DND-41 (cell line): ENCODE measurements around the gene RAB20.

Source experiments
- ATAC-seq: fragments of 200-7000 bp; cut with Tn5 transposase; 3 replicates; pipeline ENCODE4 v1.9.1; 2021; ENCODE audit warnings: low read depth; ENCODE audit not compliant: insufficient read depth
- DNase-seq: peaks from one replicate; pipeline ENCODE4 v3.0.0-alpha.2; 2020
- H2AFZ ChIP-seq: 2 replicates; pipeline ENCODE4 v1.6.0; 2012; ENCODE audit warnings: low read depth, low read length
- H3K27ac ChIP-seq: 2 replicates; pipeline ENCODE4 v1.5.1; 2012; ENCODE audit warnings: low read length, inconsistent platforms
- H3K27me3 ChIP-seq: fragments of 200-600 bp; sonication (generic); 2 replicates; pipeline ENCODE4 v1.6.0; 2012; ENCODE audit warnings: low read length, mild to moderate bottlenecking, inconsistent platforms; ENCODE audit not compliant: insufficient read depth, poor library complexity
- H3K36me3 ChIP-seq: 2 replicates; pipeline ENCODE4 v1.5.1; 2012; ENCODE audit warnings: low read length, inconsistent platforms; ENCODE audit not compliant: insufficient read depth
- H3K4me1 ChIP-seq: 2 replicates; pipeline ENCODE4 v1.5.1; 2012; ENCODE audit warnings: mild to moderate bottlenecking, low read length; ENCODE audit not compliant: insufficient read depth
- H3K4me2 ChIP-seq: 2 replicates; pipeline ENCODE4 v1.6.0; 2012; ENCODE audit warnings: mild to moderate bottlenecking, moderate library complexity, low read length, inconsistent platforms; ENCODE audit not compliant: insufficient read depth
- H3K4me3 ChIP-seq, 2 experiments: fragments of 200-600 bp in 1 of 2; shearing (Covaris generic) in 1 of 2; 2 replicates each; pipeline ENCODE4 v1.5.1; 2012 to 2016; ENCODE audit warnings: inconsistent platforms in 2 of 2, low read length in 2 of 2, mild to moderate bottlenecking in 2 of 2, low read depth in 1 of 2, moderate library complexity in 1 of 2
- H3K79me2 ChIP-seq: 2 replicates; pipeline ENCODE4 v1.6.0; 2012; ENCODE audit warnings: low read length, inconsistent platforms; ENCODE audit not compliant: insufficient read depth
- H3K9ac ChIP-seq: 2 replicates; pipeline ENCODE4 v1.6.0; 2012; ENCODE audit warnings: low read depth, mild to moderate bottlenecking, inconsistent platforms, low read length, moderate library complexity
- H3K9me3 ChIP-seq: 2 replicates; pipeline ENCODE4 v1.5.1; 2012; ENCODE audit warnings: low read length, moderate library complexity, mild to moderate bottlenecking, inconsistent platforms; ENCODE audit not compliant: insufficient read depth, severe bottlenecking
- H4K20me1 ChIP-seq: 2 replicates; pipeline ENCODE4 v1.6.0; 2012; ENCODE audit warnings: low read length; ENCODE audit not compliant: insufficient read depth
- EZH2 ChIP-seq: IDR thresholded peaks from 3 replicates; pipeline ENCODE4 v1.6.1; 2012; ENCODE audit warnings: borderline replicate concordance, low read depth, mild to moderate bottlenecking, moderate library complexity, low read length, inconsistent platforms; ENCODE audit not compliant: severe bottlenecking
- TF ChIP-seq, protein P1 (sequence below): IDR thresholded peaks from 2 replicates; pipeline ENCODE4 v1.5.1; 2012; ENCODE audit warnings: borderline replicate concordance, low read length, moderate library complexity, mild to moderate bottlenecking; ENCODE audit not compliant: poor library complexity, severe bottlenecking; ENCODE audit errors: extremely low read depth

Gene RAB20

DNA sequence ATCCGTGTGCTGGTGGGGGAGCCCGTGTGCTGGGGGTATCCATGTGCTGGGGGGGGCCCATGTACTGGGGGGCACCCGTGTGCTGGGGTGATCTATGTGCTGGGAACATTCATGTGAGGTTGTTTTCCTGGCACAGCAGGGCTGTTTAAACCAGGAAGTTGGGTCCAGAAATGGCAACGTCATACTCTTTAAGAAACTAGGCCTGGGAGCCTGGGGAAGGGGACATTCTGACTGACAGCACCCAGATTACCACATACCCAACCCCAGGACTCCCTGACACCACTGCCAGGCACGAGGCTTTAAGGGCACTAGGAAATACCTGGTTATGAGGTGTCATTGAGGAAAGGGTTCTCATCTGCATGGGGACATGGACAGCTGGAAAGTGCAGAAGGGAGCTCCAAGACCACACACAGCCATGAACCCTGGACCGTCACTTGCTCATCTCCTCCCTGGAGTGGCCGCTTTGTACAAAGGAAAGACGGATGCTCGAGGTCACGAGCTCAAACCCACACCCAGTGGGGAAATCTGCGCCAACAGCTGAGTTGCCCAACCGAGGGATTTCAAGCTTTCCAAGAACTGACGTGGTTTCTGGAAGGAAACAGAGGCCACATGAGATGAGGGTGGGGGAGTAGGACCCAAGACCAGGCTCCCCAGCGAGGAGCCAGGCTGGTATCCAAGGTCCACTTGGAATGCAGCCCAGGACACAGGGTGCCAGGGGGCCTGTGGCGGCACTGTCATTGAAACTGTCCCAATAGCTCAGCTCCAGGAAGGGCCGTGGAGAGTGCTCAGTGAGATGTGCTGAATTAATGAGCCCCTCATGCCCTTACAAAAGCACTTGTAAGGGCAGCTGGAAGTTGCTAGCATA, 40.9 kb downstream of the RAB20 start:
- peaks cover 7% of the 10 kb centered on the region for H3K27me3 ChIP-seq
- no peak overlapping the region for H3K4me3 ChIP-seq
- H3K4me2 ChIP-seq, result no peak overlapping the region
- no peak for ATAC-seq
- DNase-seq, result no peak
- H3K9ac ChIP-seq, result no peak overlapping the region
- H4K20me1 ChIP-seq, result peaks cover 20% of the 10 kb centered on the region
- H3K27ac ChIP-seq, result no peak overlapping the region
- no peak overlapping the region for H2AFZ ChIP-seq
- TF ChIP-seq, protein P1, sequence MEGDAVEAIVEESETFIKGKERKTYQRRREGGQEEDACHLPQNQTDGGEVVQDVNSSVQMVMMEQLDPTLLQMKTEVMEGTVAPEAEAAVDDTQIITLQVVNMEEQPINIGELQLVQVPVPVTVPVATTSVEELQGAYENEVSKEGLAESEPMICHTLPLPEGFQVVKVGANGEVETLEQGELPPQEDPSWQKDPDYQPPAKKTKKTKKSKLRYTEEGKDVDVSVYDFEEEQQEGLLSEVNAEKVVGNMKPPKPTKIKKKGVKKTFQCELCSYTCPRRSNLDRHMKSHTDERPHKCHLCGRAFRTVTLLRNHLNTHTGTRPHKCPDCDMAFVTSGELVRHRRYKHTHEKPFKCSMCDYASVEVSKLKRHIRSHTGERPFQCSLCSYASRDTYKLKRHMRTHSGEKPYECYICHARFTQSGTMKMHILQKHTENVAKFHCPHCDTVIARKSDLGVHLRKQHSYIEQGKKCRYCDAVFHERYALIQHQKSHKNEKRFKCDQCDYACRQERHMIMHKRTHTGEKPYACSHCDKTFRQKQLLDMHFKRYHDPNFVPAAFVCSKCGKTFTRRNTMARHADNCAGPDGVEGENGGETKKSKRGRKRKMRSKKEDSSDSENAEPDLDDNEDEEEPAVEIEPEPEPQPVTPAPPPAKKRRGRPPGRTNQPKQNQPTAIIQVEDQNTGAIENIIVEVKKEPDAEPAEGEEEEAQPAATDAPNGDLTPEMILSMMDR, result no peak
- no peak for TF ChIP-seq EZH2
- H3K4me1 ChIP-seq, result no peaks in the 10 kb centered on the region
- H3K79me2 ChIP-seq, result no peaks in the 10 kb centered on the region
- H3K9me3 ChIP-seq, result no peaks in the 10 kb centered on the region
- no peaks in the 10 kb centered on the region for H3K36me3 ChIP-seq

DNA sequence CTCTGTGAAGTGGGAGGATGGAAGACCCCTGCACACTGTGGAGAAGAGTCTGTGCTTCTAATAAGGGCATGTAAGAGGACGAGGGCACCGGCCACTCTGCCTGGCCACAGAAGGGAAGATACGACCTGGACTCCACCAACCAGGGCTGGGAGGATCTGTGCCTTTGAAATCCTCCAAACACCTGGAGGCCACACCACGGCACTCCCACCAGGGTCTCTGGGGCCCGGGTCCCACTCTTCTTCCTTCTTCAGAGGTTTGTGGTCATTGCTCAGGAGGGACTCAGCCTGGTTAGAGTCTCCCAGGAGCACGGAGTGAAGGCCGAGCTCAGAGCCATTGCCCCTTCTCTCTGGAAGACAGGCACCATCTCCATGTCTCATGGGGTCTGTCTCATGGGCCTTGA, 42.0 kb downstream of the RAB20 start:
- no peak overlapping the region for H3K27ac ChIP-seq
- peaks cover 15% of the 10 kb centered on the region for H4K20me1 ChIP-seq
- H2AFZ ChIP-seq, result no peak overlapping the region
- H3K27me3 ChIP-seq, result peaks cover 5% of the 10 kb centered on the region
- no peaks in the 10 kb centered on the region for H3K36me3 ChIP-seq
- no peak overlapping the region for H3K4me3 ChIP-seq
- no peaks in the 10 kb centered on the region for H3K79me2 ChIP-seq
- no peak overlapping the region for H3K9ac ChIP-seq
- no peaks in the 10 kb centered on the region for H3K4me1 ChIP-seq
- H3K4me2 ChIP-seq, result no peak overlapping the region
- DNase-seq (no peak), ATAC-seq (no peak)
- no peaks in the 10 kb centered on the region for H3K9me3 ChIP-seq
- no peak for TF ChIP-seq EZH2
- TF ChIP-seq, protein P1, result no peak

DNA sequence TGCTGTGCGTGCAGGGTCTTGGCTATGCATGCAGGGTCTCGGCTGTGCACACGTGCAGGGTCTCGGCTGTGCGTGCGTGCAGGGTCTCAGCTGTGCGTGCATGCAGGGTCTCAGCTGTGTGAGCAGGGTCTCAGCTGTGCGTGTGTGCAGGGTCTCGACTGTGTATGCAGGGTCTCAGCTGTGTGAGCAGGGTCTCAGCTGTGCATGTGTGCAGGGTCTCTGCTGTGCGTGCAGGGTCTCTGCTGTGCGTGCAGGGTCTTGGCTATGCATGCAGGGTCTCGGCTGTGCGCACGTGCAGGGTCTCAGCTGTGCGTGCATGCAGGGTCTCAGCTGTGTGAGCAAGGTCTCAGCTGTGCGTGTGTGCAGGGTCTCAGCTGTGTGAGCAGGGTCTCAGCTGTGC, 42.5 kb downstream of the RAB20 start:
- Histone ChIP-seq H3K4me1 (no peaks in the 10 kb centered on the region), H3K27me3 (peaks cover 3% of the 10 kb centered on the region), H3K36me3 (no peaks in the 10 kb centered on the region), H4K20me1 (peaks cover 15% of the 10 kb centered on the region), H3K79me2 (no peaks in the 10 kb centered on the region), H3K4me2 (no peak overlapping the region), H3K9ac (no peak overlapping the region), H2AFZ (no peak overlapping the region), H3K4me3 (no peak overlapping the region), H3K27ac (no peak overlapping the region), H3K9me3 (no peaks in the 10 kb centered on the region)
- DNase-seq (no peak), ATAC-seq (no peak)
- TF ChIP-seq EZH2, result no peak
- TF ChIP-seq, protein P1, result no peak
